ENCODE measurements around the gene PXK. TPM values are rescaled to one million over a fixed set of nuclear protein-coding genes. Genes with fewer than 3 reads are reported as not detected.

PXK gene
- total RNA-seq, 2 donors from 2014 or later = 63.8 to 67.8 TPM

DNA sequence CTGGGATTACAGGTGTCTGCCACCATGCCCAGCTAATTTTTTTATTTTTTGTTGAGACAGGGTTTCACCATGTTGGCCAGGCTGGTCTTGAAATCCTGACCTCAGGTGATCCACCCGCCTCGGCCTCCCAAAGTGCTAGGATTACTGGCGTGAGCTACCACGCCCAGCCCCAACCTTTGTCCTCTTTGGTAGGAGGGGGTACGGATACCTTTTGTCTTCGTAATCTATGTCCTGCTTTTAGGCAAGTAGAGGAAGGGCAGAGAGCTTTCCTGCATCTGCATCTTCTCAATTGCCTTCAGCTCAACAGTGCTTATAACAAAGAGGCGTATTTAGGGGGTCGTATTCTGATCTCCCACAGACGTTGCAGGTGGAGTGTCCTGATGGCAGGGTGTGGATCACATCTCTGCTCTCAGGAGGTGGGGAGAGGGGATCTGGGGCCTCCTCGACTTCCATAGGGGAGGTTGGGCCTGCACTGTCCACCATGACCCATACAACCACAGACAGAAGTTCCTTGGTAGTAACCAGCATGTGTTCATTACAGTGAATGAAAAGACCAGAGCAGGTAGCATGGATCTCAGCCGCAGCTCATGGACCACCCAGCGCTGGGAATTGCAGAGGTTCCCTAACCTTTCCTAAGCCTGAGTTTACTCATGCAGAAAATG is 137.8 kb downstream of the PXK start:
- peaks cover 5 to 8% of the 10 kb centered on the region in 2 donors for H3K27me3 Mint-ChIP-seq
- H3K4me1 Mint-ChIP-seq (ENCODE audit: low read depth in 2 of 2) = peaks cover 32 to 45% of the 10 kb centered on the region in 2 donors
- no peaks in the 10 kb centered on the region for H3K9me3 Mint-ChIP-seq
- peak overlapping the region; percentile 62 for H3K4me3 Mint-ChIP-seq
- H3K27ac Mint-ChIP-seq = peak overlapping the region; percentile 10 to 70
- ATAC-seq (no peak), DNase-seq (ENCODE audit: low spot score) (no peak)
- no peaks in the 10 kb centered on the region for H3K36me3 Mint-ChIP-seq

GRCh38 chr3:58471025-58471887 is 138.6 kb downstream of the PXK start:
- Mint-ChIP-seq H3K27ac (peak overlapping the region; percentile 10 to 70), H3K4me3 (peak overlapping the region; percentile 62), H3K4me1 (ENCODE audit: low read depth in 2 of 2) (peaks cover 32 to 45% of the 10 kb centered on the region in 2 donors), H3K27me3 (peaks cover 5 to 8% of the 10 kb centered on the region in 2 donors), H3K36me3 (no peaks in the 10 kb centered on the region), H3K9me3 (no peaks in the 10 kb centered on the region)
- ATAC-seq = peak; percentile 99
- DNase-seq (ENCODE audit: low spot score) = peak; percentile 87

DNA sequence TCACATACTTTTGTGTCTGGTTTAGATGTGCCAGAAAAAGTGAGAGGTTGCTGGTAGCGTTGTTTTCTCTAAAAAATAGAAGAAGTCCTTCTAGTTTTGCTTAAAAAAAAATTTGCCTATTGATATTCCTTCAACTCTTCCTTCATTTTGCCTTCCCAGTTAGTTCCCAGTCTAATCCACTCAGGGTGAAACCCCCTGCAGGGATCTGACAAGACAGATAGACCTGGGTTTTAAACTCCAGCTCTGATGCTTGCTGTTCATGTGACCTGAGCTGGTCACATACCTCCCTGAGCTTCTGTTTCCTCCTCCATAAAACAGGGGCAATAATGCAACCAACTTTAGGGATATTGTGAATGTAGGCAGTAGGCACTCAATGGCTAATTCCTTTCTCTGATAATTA is 140.6 kb downstream of the PXK start:
- Mint-ChIP-seq H3K27ac (no peak overlapping the region), H3K9me3 (no peaks in the 10 kb centered on the region), H3K36me3 (no peaks in the 10 kb centered on the region), H3K4me3 (no peak overlapping the region), H3K27me3 (peaks cover 8 to 10% of the 10 kb centered on the region in 2 donors), H3K4me1 (ENCODE audit: low read depth in 2 of 2) (peaks cover 32 to 45% of the 10 kb centered on the region in 2 donors)
- DNase-seq (ENCODE audit: low spot score) = no peak
- ATAC-seq = no peak

- Mint-ChIP-seq H3K27ac (no peak overlapping the region), H3K27me3 (peaks cover 8 to 10% of the 10 kb centered on the region in 2 donors), H3K4me3 (no peak overlapping the region), H3K36me3 (no peaks in the 10 kb centered on the region), H3K4me1 (ENCODE audit: low read depth in 2 of 2) (peaks cover 32 to 45% of the 10 kb centered on the region in 2 donors), H3K9me3 (no peaks in the 10 kb centered on the region)
- DNase-seq (ENCODE audit: low spot score) (no peak), ATAC-seq (no peak)
These were observed 141.7 kb downstream of the PXK start for GRCh38 chr3:58474348-58474911.

- Mint-ChIP-seq H3K4me1 (ENCODE audit: low read depth in 2 of 2) (peaks cover 29 to 42% of the 10 kb centered on the region in 2 donors), H3K36me3 (no peaks in the 10 kb centered on the region), H3K9me3 (no peaks in the 10 kb centered on the region), H3K4me3 (no peak overlapping the region), H3K27me3 (peaks cover 8 to 10% of the 10 kb centered on the region in 2 donors), H3K27ac (no peak overlapping the region)
- DNase-seq (ENCODE audit: low spot score) (no peak), ATAC-seq (no peak)
These were observed 142.4 kb downstream of the PXK start for GRCh38 chr3:58474967-58475578.

Other genes starting within 250 kb of the PXK start
- gene DNASE1L3, start 121.9 kb upstream of the PXK start, total RNA-seq = not detected
- 1 to 10 TPM; 2.5 to 3.3 TPM for gene ABHD6, start 95.1 kb upstream of the PXK start, total RNA-seq
- 10 to 100 TPM; 17.0 to 34.0 TPM for gene RPP14, start 26.6 kb upstream of the PXK start, total RNA-seq
- gene HTD2, start 26.4 kb upstream of the PXK start, total RNA-seq = 10 to 100 TPM in 1 of 2 donors, 1 to 10 TPM in 1; 6.7 to 11.6 TPM
- gene PDHB, start 100.9 kb downstream of the PXK start, total RNA-seq = 10 to 100 TPM; 30.6 to 41.7 TPM
- 1 to 10 TPM; 4.0 to 5.3 TPM for gene KCTD6, start 159.2 kb downstream of the PXK start, total RNA-seq
- not detected for gene ACOX2, start 204.3 kb downstream of the PXK start, total RNA-seq
- not detected for gene FAM107A, start 244.5 kb downstream of the PXK start, total RNA-seq

Data from natural killer cell treated with Interleukin-12 subunit alpha and Interleukin-12 subunit beta and Interleukin-15 and Interleukin-18, amount 100 ng/mL, for 72 hours (primary cell).